PFSK-1 (cell line): Measurements from ENCODE around the gene KCNJ14.

Source experiments
- POLR2AphosphoS5 ChIP-seq: IDR thresholded peaks from 2 replicates; pipeline ENCODE4 v1.6.1; 2012; ENCODE audit warnings: low read depth, mild to moderate bottlenecking, control low read depth, low read length, moderate library complexity
- REST ChIP-seq, 2 experiments: IDR thresholded peaks; 2 replicates each; pipeline versions ENCODE4 v1.6.1 to v1.8.0; 2011 to 2012; ENCODE audit warnings: low read depth in 2 of 2, low read length in 2 of 2, control low read depth in 1 of 2, inconsistent platforms in 1 of 2, mild to moderate bottlenecking in 1 of 2, moderate library complexity in 1 of 2; ENCODE audit not compliant: insufficient read depth in 1 of 2
- TAF1 ChIP-seq: IDR thresholded peaks from 2 replicates; pipeline ENCODE4 v1.6.1; 2012; ENCODE audit warnings: low read length, control low read depth, borderline replicate concordance; ENCODE audit not compliant: insufficient read depth

- no peak for TF ChIP-seq REST (IDR thresholded peaks at IDR 0.05; ENCODE audit: insufficient read depth in 1 of 2, low read depth in 2 of 2, low read length in 2 of 2)
- no peak for TF ChIP-seq POLR2AphosphoS5
- no peak for TF ChIP-seq TAF1
Measured at GRCh38 chr19:48433337-48433736, 22.0 kb upstream of the KCNJ14 start.
